Vagina (tissue), 2 donors: Measurements from ENCODE around the gene CLIC1. TPM values are rescaled to one million over a fixed set of nuclear protein-coding genes. Genes with fewer than 3 reads are reported as not detected.

Source experiments
- DNase-seq, 2 donors: peaks; one replicate each; pipeline ENCODE4 v3.0.0-alpha.2; 2017; ENCODE audit errors: extremely low spot score in 2 of 2
- H3K27ac ChIP-seq: fragments of 200-600 bp; sonication (generic); one replicate; pipeline ENCODE4 v1.5.1; 2019
- H3K27me3 ChIP-seq: fragments of 200-600 bp; sonication (generic); one replicate; pipeline ENCODE4 v1.5.1; 2019
- H3K36me3 ChIP-seq, 2 donors: fragments of 200-600 bp; sonication (generic); one replicate each; pipeline ENCODE4 v1.5.1; 2017 to 2019
- H3K4me1 ChIP-seq: fragments of 200-600 bp; sonication (generic); one replicate; pipeline ENCODE4 v1.5.1; 2019
- H3K4me3 ChIP-seq, 2 donors: fragments of 200-600 bp; sonication (generic); 1 replicate in 1 of 2; 2 replicates in 1 of 2; pipeline ENCODE4 v1.5.1; 2016 to 2019
- H3K9me3 ChIP-seq: fragments of 200-600 bp; sonication (generic); one replicate; pipeline ENCODE4 v1.5.1; 2019
- POLR2A ChIP-seq, 2 donors: fragments of 450-650 bp; IDR thresholded peaks; one replicate each; pipeline ENCODE4 v1.6.1; 2017; ENCODE audit warnings: antibody characterized with exemption in 2 of 2, mild to moderate bottlenecking in 2 of 2, moderate library complexity in 2 of 2
- POLR2AphosphoS5 ChIP-seq, 2 donors: sonication (generic); formaldehyde crosslinking; IDR thresholded peaks; one replicate each; pipeline ENCODE4 v1.9.0; 2017; ENCODE audit warnings: antibody characterized with exemption in 2 of 2, mild to moderate bottlenecking in 2 of 2, low read depth in 1 of 2; ENCODE audit not compliant: insufficient read depth in 1 of 2
- intact Hi-C: fragments of 100-400 bp; cut with DNase I; formaldehyde crosslinking; loops from one replicate; pipeline ENCODE4 v1.15.1; 2023
- total RNA-seq: library from RNA; depleted of rRNA; stranded (reverse); fragments of >200 nt; gene quantifications from one replicate; pipeline ENCODE4 v1.2.3, GENCODE V29; 2016
- TF ChIP-seq, protein P1 (sequence below), 3 experiments: fragments of 450-650 bp in 2 of 3; fragments of 200-600 bp in 1 of 3; sonication (generic) in 1 of 3; IDR thresholded peaks; one replicate each; pipeline ENCODE4 v1.5.1; 2017 to 2019; ENCODE audit warnings: antibody characterized with exemption in 3 of 3, mild to moderate bottlenecking in 2 of 3, moderate library complexity in 2 of 3

The CLIC1 gene
- total RNA-seq, 1 donor from 2014 or later: 250 TPM

DNA sequence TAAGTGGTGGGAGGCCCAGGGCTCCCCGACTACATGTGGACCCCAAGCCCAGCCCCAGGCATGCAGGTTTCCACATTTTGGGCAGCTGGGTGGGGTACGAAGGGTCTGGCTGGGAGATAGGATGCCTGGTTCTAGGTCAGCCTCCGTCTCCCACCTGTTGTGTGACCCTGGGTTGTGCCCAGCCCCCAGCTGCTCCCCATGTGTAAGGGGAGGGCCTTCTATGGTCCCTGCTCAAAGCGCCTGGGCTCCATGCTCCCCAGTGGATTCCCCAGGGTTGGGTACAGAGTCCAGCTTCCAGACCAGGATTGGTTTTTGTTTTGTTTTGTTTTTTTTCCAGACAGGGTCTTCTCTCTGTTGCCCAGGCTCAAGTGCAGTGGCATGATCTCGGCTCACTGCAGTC is 41.9 kb upstream of the CLIC1 start:
- no peaks in the 10 kb centered on the region for H3K9me3 ChIP-seq
- no peak overlapping the region for H3K27ac ChIP-seq
- no peak for DNase-seq
- H3K4me1 ChIP-seq: peaks cover 11% of the 10 kb centered on the region
- intact Hi-C loops: no loop called here
- no peaks in the 10 kb centered on the region for H3K27me3 ChIP-seq
- no peak overlapping the region for H3K4me3 ChIP-seq
- no peak for TF ChIP-seq POLR2A (IDR thresholded peaks at IDR 0.05)
- no peak for TF ChIP-seq POLR2AphosphoS5 (IDR thresholded peaks at IDR 0.05; ENCODE audit: insufficient read depth in 1 of 2, low read depth in 1 of 2)
- TF ChIP-seq, protein P1, sequence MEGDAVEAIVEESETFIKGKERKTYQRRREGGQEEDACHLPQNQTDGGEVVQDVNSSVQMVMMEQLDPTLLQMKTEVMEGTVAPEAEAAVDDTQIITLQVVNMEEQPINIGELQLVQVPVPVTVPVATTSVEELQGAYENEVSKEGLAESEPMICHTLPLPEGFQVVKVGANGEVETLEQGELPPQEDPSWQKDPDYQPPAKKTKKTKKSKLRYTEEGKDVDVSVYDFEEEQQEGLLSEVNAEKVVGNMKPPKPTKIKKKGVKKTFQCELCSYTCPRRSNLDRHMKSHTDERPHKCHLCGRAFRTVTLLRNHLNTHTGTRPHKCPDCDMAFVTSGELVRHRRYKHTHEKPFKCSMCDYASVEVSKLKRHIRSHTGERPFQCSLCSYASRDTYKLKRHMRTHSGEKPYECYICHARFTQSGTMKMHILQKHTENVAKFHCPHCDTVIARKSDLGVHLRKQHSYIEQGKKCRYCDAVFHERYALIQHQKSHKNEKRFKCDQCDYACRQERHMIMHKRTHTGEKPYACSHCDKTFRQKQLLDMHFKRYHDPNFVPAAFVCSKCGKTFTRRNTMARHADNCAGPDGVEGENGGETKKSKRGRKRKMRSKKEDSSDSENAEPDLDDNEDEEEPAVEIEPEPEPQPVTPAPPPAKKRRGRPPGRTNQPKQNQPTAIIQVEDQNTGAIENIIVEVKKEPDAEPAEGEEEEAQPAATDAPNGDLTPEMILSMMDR (IDR thresholded peaks at IDR 0.05): no peak
- peaks cover 0 to 45% of the 10 kb centered on the region in 2 donors for H3K36me3 ChIP-seq

- TF ChIP-seq POLR2AphosphoS5 (IDR thresholded peaks at IDR 0.05; ENCODE audit: insufficient read depth in 1 of 2, low read depth in 1 of 2) (no peak), POLR2A (IDR thresholded peaks at IDR 0.05) (no peak)
- TF ChIP-seq, protein P1 (IDR thresholded peaks at IDR 0.05): no peak
- intact Hi-C loops: no loop called here
- peak overlapping the region; percentile 51 for H3K27ac ChIP-seq
- H3K27me3 ChIP-seq: no peaks in the 10 kb centered on the region
- H3K4me3 ChIP-seq: no peak overlapping the region
- no peak for DNase-seq
- H3K9me3 ChIP-seq: no peaks in the 10 kb centered on the region
- H3K36me3 ChIP-seq: peaks cover 0 to 39% of the 10 kb centered on the region in 2 donors
- peaks cover 11% of the 10 kb centered on the region for H3K4me1 ChIP-seq
These were observed 41.3 kb upstream of the CLIC1 start for GRCh38 chr6:31777667-31778050.

- Histone ChIP-seq H3K4me1 (peaks cover 11% of the 10 kb centered on the region), H3K27ac (peak within 1 kb of the TSS; percentile 51), H3K4me3 (peak within 1 kb of the TSS in 1 of 2 donors; percentile 4), H3K27me3 (no peaks in the 10 kb centered on the region), H3K9me3 (no peaks in the 10 kb centered on the region), H3K36me3 (peaks cover 0 to 34% of the 10 kb centered on the region in 2 donors)
- intact Hi-C loops: no loop called here
- TF ChIP-seq POLR2A (IDR thresholded peaks at IDR 0.05) (no peak), POLR2AphosphoS5 (IDR thresholded peaks at IDR 0.05; ENCODE audit: insufficient read depth in 1 of 2, low read depth in 1 of 2) (peak; percentile 44 to 64)
- TF ChIP-seq, protein P1 (IDR thresholded peaks at IDR 0.05): no peak
- DNase-seq: peak in 1 of 2 donors; percentile 94
These were observed 40.8 kb upstream of the CLIC1 start, which contains the start of gene VWA7 for GRCh38 chr6:31776989-31777666. VWA7 (minus strand) TSS chr6:31777328; CDS start chr6:31776779, 549 bp downstream.

GRCh38 chr6:31776485-31776988 is 40.2 kb upstream of the CLIC1 start:
- TF ChIP-seq, protein P1 (IDR thresholded peaks at IDR 0.05): no peak
- TF ChIP-seq POLR2A (IDR thresholded peaks at IDR 0.05): no peak
- no peak for TF ChIP-seq POLR2AphosphoS5 (IDR thresholded peaks at IDR 0.05; ENCODE audit: insufficient read depth in 1 of 2, low read depth in 1 of 2)
- Histone ChIP-seq H3K36me3 (peaks cover 0 to 29% of the 10 kb centered on the region in 2 donors), H3K27ac (peak overlapping the region; percentile 51), H3K27me3 (no peaks in the 10 kb centered on the region), H3K4me1 (peaks cover 11% of the 10 kb centered on the region), H3K4me3 (peak overlapping the region in 1 of 2 donors; percentile 4), H3K9me3 (no peaks in the 10 kb centered on the region)
- intact Hi-C loops: no loop called here
- DNase-seq: no peak
